ENCODE data around the gene HLA-DRA. TPM values are rescaled to one million over a fixed set of nuclear protein-coding genes. Genes with fewer than 3 reads are reported as not detected.

HLA-DRA gene
- total and polyA plus RNA-seq, 2 of the 8 experiments (the other 6 are each of a cell fraction or from before 2014, with no cell fraction given), result 5.0 to 6.2 TPM

DNA sequence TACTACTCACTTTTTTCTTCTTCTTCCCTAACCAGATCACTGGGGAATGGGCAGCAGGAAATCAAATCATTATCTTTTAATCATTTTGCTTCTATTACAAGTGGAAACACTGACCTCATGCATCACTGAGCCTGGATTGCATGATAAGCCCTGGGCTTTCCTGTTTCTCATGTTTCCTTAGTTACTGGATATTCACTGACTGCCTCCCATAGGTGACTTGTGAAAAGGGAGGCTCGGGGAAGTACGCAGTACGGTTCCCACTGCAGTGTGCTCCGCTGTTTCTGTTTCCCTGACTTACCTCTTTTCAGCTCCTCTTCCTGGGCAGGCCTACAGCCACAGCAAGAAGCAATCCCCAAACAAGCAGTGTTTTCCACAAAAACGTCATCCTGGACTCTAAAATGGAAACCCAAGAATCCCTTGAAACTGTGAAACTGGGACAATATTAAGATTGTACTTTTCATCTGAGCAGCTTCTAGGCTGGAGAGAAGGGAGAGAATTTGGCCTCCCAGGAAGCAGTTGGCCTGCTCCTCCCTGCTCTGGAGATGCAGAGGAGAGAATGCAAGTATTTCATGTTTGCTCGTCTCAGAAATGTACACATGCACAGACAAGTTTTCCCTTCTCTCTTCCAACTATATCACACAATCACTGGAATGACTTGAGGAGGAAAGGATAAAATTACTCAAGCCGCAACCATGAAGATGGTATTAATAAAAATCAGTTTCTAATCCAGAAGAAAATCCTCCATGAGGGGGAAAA is 45.8 kb upstream of the HLA-DRA start:
- no peak overlapping the region for H2BK20ac ChIP-seq (ENCODE audit: low read length)
- H3K9ac ChIP-seq (replicated peaks in 1 of 4; ENCODE audit: extremely low read depth in 1 of 4, low read depth in 3 of 4, low read length in 3 of 4), result no peak overlapping the region
- H3K23me2 ChIP-seq (ENCODE audit: low read depth, low read length), result no peaks in the 10 kb centered on the region
- H3K79me1 ChIP-seq (ENCODE audit: low read depth, low read length), result no peaks in the 10 kb centered on the region
- H2BK12ac ChIP-seq (ENCODE audit: low read depth, low read length), result no peak overlapping the region
- H4K20me1 ChIP-seq (replicated peaks in 1 of 2; ENCODE audit: control insufficient read depth in 1 of 2, insufficient read depth in 2 of 2, low read length in 2 of 2), result no peaks in the 10 kb centered on the region
- H3K23ac ChIP-seq (ENCODE audit: insufficient read length), result no peak overlapping the region
- no peak overlapping the region for H2AFZ ChIP-seq (ENCODE audit: low read length)
- H3K4me2 ChIP-seq (ENCODE audit: insufficient read depth in 1 of 2, low read depth in 2 of 2, low read length in 2 of 2), result no peak overlapping the region
- no peak overlapping the region for H3K56ac ChIP-seq (replicated peaks; ENCODE audit: insufficient read length, low read depth, low read length)
- no peaks in the 10 kb centered on the region for H3K27me3 ChIP-seq (replicated peaks in 1 of 4; ENCODE audit: control insufficient read depth in 3 of 4, extremely low read depth in 1 of 4, insufficient read depth in 3 of 4, low read length in 3 of 4)
- DNase-seq (ENCODE audit: low read depth in 1 of 2, low spot score in 2 of 2), result no peak
- POLR2A ChIA-PET (ENCODE audit: partially characterized antibody), result no interaction called here
- no peak overlapping the region for H3K27ac ChIP-seq (ENCODE audit: low read depth, low read length)
- no peak overlapping the region for H2BK15ac ChIP-seq (ENCODE audit: low read length)
- H3K4ac ChIP-seq (replicated peaks; ENCODE audit: insufficient read length, low read depth, low read length), result no peak overlapping the region
- no peaks in the 10 kb centered on the region for H3K36me3 ChIP-seq (ENCODE audit: control insufficient read depth in 2 of 4, insufficient read depth in 4 of 4, low read length in 3 of 4)
- WGBS, 2 experiments (ENCODE audit: extremely low coverage in 1 of 2, insufficient coverage in 1 of 2, insufficient read length in 1 of 2, insufficient replicate concordance in 2 of 2, low coverage in 1 of 2, low lambda C conversion rate in 2 of 2, missing lambda C conversion rate in 1 of 2), result 53% methylated on average over 7 of the region's 7 CpGs; no CpG with 5 or more reads in 1 of the 2 experiments
- H2BK5ac ChIP-seq (ENCODE audit: low read depth, low read length), result no peak overlapping the region
- H4K8ac ChIP-seq (ENCODE audit: extremely low read depth, insufficient read depth, low read length), result no peak overlapping the region
- FAIRE-seq, result no peak
- H3K18ac ChIP-seq (ENCODE audit: extremely low read depth, low read length), result no peak overlapping the region
- no peaks in the 10 kb centered on the region for H3K9me3 ChIP-seq (ENCODE audit: insufficient read depth in 2 of 2, low read depth in 1 of 2, low read length in 1 of 2)
- H3K14ac ChIP-seq (ENCODE audit: insufficient read length), result no peak overlapping the region
- no peak overlapping the region for H2AK5ac ChIP-seq (ENCODE audit: low read depth, low read length)
- no peak overlapping the region for H3K4me3 ChIP-seq (ENCODE audit: extremely low read depth in 1 of 4, insufficient read depth in 2 of 4, low read depth in 3 of 4, low read length in 4 of 4)
- no peak overlapping the region for H2BK120ac ChIP-seq (replicated peaks; ENCODE audit: low read depth, low read length)
- H3K4me1 ChIP-seq (replicated peaks in 1 of 4; ENCODE audit: control insufficient read depth in 3 of 4, insufficient read depth in 4 of 4, low read length in 3 of 4), result no peaks in the 10 kb centered on the region
- no peak overlapping the region for H4K5ac ChIP-seq (ENCODE audit: insufficient read length, low read depth, low read length)
- CTCF ChIA-PET (ENCODE audit: partially characterized antibody), result interaction anchor here (1.2 kb wide), 1 partner anchor 20 kb away, joined by 4 read pairs; no protein-coding TSS in a partner anchor
- H4K91ac ChIP-seq (replicated peaks; ENCODE audit: insufficient read length, low read length), result no peak overlapping the region
- no peaks in the 10 kb centered on the region for H3K79me2 ChIP-seq (ENCODE audit: control insufficient read depth in 1 of 2, insufficient read depth in 2 of 2, low read length in 2 of 2)
- no peak for TF ChIP-seq RAD21 (IDR thresholded peaks at IDR 0.05 in 1 of 2, conservative IDR thresholded peaks at IDR 0.05 in 1 of 2; ENCODE audit: low read depth in 2 of 2, low read length in 2 of 2)
- no peak for TF ChIP-seq SP1 (IDR thresholded peaks at IDR 0.05; ENCODE audit: low read depth, low read length)
- no peak for TF ChIP-seq TEAD4 (IDR thresholded peaks at IDR 0.05; ENCODE audit: low read depth, low read length)
- no peak for TF ChIP-seq SP2 (IDR thresholded peaks at IDR 0.05; ENCODE audit: low read length)
- TF ChIP-seq SP4 (IDR thresholded peaks at IDR 0.05; ENCODE audit: low read length), result no peak
- no peak for TF ChIP-seq NRF1 (IDR thresholded peaks at IDR 0.05; ENCODE audit: low read depth, low read length)
- no peak for TF ChIP-seq EP300 (IDR thresholded peaks at IDR 0.05; ENCODE audit: borderline replicate concordance in 1 of 2, low read depth in 2 of 2, low read length in 2 of 2)
- TF ChIP-seq BCL11A (IDR thresholded peaks at IDR 0.05; ENCODE audit: low read depth in 2 of 2, low read length in 2 of 2), result no peak
- TF ChIP-seq CTBP2 (IDR thresholded peaks at IDR 0.05; ENCODE audit: borderline replicate concordance, insufficient read depth, insufficient read length, low read length), result no peak
- TF ChIP-seq PHF8 (conservative IDR thresholded peaks at IDR 0.05; ENCODE audit: low read depth, low read length), result no peak
- TF ChIP-seq NANOG (IDR thresholded peaks at IDR 0.05; ENCODE audit: insufficient read depth, low read depth, low read length, poor library complexity, severe bottlenecking), result no peak
- TF ChIP-seq HDAC6 (IDR thresholded peaks at IDR 0.05; ENCODE audit: low read depth, low read length), result no peak

Measured in H1 (cell line).